ENCODE data around the gene NDST1.
"Not testable (repeated sequence)": the region's sequence is repeated elsewhere in the genome, so short reads cannot be mapped to it uniquely, and the experiment has no call there.

NDST1 gene

DNA sequence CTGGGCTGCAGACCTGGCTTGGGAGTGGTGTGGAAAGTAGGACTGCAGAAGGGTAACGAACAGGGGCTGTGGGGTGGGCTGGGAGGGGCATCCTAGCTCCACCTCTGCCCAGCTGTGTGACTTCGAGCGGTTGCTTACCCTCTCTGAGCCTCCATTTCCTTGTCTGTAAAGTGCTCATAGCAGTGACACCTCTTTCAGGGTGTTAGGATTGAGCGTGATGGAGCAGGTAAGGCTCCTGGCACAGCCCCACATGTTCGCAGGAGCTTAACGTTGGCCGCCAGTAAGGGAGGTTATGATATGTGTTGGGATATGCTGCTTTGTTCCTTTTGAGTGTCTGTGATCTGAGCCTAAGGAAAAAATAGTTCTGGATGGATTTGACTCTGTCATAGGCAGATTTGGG is 2.1 kb downstream of the NDST1 start:
- DNase-seq = no peak

DNA sequence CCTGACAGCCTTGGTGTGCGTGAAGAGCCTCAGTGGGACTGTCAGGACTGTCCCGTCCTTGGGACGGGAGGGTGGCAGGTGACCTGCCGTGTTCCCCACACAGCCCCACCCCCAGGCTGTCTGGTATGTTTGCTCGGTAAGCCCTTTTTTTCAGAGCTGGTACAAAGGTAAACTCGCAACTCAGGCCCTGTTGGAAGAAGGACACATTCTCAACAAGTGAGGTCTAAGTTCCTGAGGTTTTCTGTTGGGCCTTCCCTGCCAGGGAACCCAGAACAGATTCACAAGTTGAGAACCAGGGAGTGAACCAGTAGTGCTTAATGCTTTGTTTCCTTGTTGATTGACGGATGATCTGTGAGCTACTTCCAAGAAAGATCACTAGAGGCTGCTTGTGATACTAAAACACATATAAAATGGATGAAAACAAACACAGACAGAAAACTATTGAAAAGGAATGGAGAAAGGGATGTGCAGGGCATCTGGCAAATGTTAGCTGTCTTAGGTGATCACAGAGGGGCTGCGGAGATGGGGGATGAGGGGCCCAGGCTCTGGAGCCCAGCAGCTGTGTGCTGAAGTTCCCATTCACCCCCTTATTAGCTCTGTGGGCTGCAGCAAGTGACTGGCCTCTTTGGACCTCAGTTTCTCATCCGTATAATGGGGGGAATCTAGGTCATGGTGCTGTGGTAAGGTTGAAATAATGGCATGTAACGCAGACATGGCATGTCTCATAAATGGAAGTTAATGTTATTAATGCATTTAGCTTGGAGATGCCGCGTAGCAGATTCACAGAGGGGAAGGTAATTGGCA is 2.7 kb downstream of the NDST1 start:
- DNase-seq = no peak

DNA sequence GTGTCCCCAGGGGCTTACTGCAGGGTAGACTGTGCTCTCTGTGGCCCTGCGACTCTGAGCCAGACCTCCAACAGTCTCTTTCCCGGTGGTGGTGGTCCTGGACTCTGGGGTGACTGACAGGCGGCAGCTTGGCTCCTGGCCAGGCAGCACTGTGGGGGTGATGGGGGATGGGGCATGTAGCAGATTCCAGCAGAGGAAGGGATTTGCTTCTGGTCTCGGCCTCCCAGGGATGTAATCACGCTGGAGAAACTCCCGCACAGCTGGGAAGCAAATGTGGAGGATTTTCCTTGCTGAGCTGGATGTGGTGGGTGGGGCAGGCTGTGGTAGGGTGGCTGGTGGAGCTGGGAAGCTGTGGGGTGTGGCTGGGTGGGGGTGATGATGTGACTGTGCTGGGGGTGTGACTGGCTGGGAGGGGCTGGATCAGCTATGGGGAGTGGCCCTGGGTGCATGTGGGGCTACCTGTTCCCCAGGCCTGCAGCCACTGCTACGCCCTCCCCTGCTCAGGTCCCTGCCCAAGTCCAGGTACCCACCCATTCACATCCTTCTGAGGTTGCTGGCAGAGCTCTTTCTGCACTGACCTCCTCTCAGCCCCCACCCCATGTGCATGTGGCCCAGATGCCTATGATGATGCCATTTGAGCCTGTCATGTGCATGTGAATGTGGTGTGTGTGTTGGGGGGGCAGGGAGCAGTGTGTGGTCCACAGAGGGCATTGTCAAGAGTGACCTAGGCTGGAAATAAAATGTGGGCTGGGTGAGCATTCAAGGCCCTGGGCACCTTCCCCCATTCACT is 3.8 kb downstream of the NDST1 start:
- no peak for DNase-seq

DNA sequence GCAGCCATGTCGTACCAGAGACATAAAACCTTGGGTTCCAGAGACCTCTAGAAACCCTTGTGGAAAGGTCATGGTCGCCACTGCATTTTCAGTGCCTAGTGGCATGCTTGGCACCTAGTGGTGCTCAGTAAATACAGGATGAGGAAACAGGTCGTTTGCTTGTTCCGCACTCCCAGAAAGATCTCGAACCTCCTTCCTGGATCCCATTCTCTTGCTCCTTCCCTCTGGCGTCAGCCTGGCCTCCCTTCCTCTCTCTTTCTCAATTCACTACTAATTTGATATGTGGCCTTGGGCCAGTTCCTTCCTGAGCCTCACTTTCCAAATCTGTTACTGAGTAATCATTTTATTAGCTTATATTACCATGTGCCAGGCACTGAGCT is 4.4 kb downstream of the NDST1 start:
- no peak for DNase-seq

DNA sequence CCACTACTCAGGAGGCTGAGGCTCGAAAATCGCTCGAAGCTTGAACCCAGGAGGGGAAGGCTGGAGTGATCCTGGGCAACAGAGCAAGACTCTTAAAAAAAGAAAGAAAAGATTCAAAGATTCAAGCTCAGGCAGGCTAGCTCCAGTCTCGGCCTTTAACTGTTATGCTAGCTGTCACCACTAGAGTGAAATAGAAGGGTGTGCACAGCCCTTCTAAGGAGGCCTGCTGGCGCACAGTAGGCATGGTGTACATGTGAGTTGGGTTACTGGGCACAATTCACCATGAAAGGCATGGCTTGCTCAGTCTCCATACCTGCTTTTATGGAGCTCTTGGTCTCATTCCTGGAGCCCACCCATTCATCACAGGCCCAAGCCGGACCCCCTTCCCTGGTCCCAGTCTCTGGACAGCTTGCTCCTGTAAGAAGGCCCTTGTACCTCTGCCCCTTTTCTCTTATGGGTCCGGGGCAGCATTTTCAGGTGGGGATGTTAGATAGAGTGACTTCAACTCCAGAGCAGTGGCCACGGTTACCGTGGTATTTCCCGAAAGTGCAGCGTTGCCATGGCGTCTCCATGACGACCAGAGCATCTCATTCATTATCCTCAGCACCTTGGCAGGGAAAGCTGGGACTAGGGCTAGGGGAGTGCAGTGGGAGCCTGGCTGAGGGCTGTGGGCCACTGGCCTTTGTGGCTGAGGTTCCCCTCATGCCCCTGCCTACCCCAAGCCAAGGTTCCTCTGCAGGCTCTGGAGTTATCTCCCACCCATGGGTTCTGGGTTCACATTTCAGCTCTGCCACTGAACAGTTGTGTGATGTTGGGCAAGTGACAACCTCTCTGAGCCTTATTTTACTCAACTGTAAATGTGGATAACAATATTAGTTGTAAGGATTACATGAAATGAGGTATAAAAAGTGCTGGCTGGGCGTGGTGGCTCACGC is 5.7 kb downstream of the NDST1 start:
- DNase-seq = peak in 1 of 2 experiments; percentile 23

DNA sequence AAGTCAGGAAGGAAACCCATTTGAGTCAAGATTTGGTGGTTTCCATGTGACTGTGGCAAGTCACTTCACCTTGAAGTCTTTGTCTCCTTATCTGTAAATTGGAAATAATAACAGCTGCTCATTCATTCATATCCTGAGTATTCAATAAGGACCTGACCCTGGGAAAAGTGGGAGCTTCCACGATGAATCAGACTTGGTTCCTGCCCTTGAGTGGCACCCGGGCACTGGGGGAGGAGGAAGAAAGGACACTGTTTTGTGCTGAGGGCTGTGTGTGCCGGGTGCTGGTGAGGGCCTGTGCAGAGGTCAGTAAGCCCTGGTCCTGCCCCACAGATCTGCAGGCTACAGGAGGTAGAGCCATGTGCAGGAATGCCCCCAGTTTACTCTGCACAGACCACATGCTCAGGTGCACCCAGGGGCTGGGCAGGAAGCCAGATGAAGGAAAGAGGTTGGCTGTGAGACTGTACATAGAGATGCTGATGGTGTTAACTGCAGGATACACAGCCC is 6.8 kb downstream of the NDST1 start:
- DNase-seq = no peak

DNA sequence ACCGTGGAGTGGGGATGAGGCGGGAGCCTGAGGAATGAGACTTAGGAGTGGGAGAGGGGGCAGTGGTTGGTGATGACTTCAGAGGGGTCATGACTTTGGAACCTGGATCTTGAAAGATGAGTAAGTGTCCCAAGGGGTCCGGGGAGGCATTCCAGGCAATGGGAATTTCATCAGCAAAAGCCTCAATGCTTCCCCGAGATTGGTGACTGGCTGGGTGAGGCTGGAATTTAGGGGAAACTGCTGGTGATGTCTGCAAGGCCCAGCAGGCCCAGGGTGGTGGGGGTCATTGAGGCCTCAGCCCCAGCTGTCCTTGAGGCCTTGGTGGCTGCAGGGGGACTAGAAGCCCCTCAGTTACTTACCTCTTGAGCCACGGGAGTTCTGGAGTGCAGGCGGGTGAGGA is 7.5 kb downstream of the NDST1 start:
- DNase-seq = no peak

DNA sequence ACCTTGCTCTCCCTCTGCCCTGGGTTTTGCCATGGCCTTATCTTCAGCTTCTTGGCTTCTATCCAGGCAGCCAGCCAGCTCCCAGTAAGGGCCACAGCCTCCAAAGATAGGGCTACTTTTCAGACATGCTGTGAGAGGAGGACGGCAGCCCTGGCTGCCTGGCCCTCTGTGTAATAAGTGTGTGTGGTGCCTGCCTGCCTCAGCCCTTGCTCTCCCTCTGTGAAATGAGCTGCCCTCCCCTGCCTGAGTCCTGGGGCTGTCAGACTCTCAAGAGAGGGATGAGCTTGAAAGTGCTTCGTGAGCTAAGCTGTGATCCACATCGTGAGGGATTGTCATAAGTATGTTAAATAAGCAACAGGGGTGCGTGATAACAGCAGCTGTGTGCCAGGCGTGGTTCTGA is 8.1 kb downstream of the NDST1 start:
- no peak for DNase-seq

DNA sequence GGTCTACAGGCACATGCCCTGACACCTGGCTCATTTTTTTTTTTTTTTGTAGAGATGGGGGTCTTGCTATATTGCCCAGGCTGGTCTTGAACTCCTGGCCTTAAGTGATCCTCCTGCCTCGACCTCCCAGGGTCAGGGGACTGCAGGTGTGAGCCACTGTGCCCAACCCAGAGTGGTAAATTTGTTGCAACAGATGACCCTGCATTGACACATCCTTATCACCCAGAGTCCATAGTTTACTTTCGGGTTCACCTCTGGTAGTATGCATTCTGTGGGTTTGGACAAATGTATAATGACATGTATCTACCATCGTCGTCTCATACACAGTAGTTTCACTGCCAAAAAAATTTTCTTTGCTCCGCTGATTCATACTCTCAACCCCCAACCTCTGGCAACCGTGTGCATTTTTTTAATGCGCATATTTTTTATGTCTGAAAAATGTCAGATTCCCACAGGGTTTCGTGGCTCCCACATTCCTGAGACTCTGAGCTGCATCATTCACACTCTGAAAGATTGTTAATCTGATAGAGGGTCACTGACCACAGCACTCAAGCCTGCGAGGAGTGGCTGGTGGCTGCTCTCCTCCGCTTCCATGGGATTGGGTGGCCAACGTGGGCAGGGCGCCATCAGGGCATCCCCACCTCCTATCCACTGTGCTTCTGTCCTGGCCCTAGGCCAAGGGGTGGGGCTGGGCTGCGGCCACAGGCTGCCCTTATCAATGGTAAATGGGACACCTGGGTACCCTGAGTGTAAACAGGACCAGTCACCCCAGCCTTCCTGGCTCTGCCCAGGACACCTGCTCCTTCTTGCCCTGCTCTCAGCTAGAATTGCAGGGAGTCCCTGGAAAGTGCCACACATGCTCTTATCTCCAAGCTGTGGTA is 9.6 kb downstream of the NDST1 start:
- no peak for DNase-seq

DNA sequence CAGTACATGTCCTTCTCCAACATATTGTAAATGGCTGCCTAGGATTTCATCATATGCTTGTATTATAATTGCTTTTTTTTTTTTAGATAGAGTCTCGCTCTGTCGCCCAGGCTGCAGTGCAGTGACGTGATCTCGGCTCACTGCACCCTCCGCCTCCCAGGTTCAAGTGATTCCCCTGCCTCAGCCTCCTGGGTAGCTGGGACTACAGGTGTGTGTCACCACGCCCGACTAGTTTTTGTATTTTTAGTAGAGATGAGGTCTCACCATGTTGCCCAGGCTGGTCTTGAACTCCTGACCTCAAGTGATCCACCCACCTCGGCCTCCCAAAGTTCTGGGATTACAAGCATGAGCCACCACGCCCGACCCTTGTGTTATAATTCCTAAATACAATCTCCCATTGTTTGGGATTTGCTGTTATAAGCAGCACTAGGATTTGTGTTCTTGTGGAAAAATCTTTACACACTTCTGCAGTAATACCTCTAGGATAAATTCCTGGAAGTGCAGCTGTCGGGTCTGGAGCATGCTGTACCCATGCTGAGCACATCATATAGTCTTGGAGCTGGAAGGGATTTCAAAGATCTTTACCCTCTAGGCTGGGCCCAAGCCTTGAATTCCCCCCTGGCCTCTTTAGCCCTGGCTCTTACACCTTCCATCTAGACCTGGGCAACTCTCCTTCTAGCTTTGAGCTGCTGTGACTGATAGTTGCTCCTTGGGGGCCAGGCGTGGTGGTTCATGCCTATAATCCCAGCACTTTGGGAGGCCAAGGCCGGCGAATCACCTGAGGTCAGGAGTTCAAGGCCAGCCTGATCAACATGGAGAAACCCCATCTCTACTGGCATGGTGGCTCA is 11.0 kb downstream of the NDST1 start:
- not testable (repeated sequence) for DNase-seq

DNA sequence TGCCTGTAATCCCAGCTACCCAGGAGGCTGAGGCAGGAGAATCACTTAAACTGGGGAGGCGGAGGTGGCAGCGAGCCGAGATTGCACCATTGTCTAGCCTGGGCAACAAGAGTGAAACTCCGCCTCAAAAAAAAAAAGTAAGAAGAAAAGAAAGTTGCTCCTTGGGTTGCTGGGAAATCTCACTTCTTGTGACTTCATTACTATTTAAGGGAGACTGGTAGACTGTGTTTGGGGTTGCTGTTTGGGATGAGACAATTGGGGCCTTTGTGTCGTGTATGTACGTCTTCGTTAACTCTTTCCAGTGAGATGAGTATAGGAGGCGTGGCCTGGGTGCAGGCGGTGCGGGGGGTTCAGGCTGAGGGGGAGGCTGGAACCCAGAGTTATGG is 11.6 kb downstream of the NDST1 start:
- DNase-seq = no peak

DNA sequence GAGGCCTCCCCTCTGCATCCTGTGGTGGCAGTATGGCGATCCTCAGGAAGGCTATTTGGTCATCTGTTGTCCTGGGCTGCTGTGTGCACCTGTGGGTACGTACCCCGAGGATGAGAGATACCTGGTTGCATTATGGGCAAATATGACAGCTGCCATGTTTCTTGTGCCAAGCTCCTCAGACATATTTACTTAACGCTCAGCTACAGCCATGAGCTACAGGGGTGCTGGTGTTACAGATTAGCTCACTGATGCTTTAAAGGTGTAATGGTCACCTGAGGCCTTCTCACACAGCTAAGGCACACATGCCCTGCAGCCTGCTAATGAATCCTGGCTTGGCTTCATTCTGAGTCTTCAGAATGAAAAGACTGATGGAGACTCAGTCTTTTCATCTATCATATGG is 12.0 kb downstream of the NDST1 start:
- DNase-seq = no peak

DNA sequence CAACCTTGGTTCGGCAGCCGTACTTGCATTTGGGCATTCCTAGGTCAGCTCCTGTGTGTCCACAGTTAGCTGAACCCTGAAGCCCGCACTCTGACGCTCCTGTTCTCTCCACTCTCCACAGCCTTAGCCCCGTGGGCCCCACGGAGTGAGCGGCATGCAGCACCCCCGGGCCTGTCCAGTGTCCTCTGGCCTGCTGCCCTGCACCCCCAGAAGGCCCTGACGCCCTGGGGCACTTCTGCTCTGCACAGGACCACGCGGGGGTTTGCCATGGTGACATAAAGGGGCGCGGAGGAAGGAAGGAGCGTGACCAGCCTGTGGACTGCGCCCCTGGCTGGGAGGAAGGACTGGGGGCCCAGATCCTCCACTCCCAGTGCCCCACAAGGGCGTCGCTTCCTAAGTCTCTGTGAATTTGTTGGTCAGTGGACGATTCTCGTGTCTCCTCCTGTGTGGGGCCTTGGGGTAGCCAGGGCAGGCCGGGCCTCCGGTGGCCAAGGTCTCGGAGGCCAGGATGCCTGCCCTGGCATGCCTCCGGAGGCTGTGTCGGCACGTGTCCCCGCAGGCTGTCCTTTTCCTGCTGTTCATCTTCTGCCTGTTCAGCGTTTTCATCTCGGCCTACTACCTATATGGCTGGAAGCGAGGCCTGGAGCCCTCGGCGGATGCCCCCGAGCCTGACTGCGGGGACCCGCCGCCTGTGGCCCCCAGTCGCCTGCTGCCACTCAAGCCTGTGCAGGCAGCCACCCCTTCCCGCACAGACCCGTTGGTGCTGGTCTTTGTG is 13.0 kb downstream of the NDST1 start:
- DNase-seq = no peak

DNA sequence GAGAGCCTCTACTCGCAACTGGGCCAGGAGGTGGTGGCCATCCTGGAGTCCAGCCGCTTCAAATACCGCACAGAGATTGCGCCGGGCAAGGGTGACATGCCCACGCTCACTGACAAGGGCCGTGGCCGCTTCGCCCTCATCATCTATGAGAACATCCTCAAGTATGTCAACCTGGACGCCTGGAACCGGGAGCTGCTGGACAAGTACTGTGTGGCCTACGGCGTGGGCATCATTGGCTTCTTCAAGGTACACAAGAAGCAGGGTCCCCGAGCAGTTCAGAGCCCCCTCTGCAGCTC is 13.5 kb downstream of the NDST1 start:
- no peak for DNase-seq

DNA sequence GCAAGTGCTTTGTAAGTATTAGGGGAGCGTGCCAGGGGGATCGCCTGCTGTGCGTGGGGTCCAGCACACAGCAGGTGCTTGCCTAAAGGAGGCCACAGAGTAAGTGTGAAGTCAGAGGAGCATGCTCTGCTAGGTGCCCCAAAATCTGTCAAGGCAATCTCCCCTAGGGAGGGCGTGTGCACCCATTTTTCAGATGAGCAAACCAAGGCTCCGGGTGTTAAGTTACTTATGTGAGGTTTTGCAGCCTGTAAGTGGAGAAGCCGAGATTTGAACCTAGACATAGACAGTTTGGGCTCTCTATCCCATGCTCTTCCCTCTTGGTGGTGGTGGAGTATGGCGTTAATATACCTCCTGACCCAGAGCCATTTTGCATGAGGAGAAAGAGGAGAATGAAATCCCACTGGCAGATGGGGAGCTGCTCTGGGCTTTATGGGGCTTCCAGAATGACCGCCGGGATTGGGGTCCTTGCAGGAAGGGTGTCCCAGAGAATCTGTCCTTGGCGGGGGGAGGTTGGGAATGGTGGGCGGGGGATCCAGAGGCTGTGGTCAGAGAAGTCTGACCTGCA is 14.1 kb downstream of the NDST1 start:
- DNase-seq = no peak

DNA sequence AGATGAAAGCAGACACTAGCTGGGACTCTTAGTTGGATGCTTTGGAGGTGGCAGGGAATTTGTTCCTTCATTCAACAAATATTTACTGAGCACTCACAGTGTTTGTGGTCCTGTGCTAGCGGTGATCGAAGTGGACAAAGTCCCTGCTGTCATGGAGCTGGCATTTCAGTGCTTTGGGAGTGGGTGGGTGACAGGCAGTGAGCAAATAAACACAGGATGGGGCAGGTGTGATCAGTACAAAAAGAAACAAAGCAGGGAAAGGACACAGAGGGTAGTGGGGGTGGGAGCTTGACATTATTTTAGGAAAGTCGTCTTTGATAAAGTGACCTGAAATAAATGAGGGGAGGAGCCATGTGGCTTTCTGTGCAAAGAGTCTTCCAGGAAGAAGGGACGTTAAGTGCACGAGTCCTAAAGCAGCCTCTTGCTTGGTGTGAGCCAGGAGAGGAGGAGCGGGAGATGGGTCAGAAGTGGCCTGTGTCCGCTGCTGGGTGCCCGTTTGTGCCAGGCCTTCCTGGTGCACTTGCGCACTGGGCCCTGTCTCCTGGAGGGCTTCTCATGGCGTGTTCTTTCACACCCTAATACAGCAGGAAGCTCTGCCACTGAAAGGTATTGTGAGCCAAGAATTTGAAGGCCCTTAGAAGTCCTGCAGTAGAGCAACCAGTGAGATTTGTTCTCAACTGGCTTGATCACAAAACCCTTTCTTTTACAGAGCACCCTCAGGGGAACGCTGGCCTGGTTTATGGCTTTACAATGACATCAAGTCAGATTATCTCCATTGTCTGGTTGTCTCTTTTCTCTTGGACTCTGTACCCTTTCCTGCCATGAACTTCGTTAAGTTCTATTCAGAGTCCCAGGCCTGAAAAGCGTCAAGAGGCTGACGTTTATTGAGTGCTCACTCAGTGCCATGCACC is 14.8 kb downstream of the NDST1 start:
- no peak for DNase-seq

DNA sequence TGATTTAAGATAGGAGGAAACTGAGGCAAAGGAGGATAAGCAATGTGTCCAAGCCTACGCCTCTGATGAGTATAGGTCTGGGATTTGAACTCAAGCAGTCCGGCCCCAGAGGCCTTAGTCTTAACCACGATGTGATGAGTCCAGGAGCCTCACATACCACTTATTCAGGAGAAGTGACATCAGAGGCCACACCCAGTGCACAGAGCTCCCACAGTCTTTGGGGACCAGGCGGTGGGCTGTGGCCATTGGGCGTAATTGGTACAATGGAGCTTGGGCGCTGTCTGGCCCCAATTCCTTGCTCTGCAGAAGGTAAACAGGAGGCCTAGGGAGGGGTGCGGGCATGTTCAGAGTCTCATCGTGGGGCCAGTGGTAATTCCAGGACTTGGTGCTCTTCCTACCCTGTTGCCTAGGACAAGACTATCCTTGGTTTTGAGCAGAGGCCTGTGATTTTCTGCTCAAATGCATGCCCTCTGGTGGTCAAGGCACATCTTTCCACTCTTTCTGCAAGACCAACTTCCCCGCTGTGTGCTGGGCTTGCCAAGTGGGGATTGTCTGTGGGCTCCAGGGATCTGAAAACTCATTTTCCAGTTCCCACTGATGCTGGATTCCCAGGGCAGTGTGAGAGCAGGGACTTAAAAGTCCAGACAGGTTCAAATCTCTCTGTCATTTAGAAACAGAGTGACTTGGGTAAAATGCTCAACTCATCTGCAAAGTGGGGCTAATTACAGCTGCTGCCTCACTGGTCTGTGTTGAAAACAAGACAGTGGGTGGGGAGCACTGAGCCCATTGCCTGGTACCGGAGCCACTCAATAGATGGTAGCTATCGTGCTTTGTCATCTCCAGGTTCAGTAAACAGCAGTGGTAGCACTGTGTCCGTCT is 15.8 kb downstream of the NDST1 start:
- DNase-seq = no peak

DNA sequence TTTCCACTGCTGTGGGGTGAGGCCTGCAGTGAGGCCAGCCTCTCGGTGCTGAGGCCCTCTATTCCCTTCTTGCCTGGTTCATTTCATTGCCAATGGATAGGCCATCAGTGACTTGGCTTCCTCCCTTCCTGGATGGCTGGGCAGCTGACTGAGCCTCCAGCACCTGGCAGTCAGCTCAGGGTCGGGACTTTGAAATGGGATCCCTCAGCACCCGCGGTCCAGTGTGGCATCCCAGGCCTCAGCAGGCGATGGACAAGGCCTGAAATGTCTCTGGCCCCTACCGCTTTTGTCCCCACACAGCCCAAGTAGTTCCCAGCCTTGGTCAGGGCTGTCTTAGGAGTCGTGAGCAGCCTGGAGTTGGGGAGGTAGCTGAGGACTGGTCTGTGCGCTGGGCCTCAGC is 17.2 kb downstream of the NDST1 start:
- DNase-seq = no peak

Data from activated T-cell treated with anti-CD3 and anti-CD28 coated beads, Interleukin-2, amount 50 U/mL, for 48 hours (primary cell).